ENCODE data around the gene ADSS1. TPM values are rescaled to one million over a fixed set of nuclear protein-coding genes. Genes with fewer than 3 reads are reported as not detected.

ADSS1 gene
- total RNA-seq, 2 experiments from 2014 or later: 0.98 to 1.2 TPM

DNA sequence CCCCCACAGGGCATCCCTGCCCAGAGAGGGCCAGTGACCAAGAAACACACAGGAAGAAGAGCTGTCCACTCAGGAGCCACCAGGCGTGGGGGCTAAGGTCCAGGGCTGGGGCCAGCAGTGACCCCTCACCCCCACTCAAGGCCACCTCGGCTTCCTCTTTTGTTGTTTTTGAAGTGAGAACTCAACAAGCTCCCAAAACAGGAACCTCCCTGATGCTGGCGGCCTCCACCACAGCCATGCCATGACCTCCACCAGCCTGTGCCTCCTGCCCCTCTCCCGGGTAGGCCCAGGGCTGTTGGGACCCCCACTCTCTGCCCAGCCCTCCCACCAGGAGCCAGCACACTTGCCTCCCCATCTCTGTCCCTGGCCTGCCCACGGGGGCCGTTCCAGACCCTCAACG, 63.7 kb downstream of the ADSS1 start:
- POLR2A ChIA-PET: interaction anchor here (0.7 kb wide), 1 partner anchor 10 kb away, joined by 3 read pairs; no protein-coding TSS in a partner anchor
- peaks cover 17% of the 10 kb centered on the region for H3K4me1 Mint-ChIP-seq
- no peak for DNase-seq

DNA sequence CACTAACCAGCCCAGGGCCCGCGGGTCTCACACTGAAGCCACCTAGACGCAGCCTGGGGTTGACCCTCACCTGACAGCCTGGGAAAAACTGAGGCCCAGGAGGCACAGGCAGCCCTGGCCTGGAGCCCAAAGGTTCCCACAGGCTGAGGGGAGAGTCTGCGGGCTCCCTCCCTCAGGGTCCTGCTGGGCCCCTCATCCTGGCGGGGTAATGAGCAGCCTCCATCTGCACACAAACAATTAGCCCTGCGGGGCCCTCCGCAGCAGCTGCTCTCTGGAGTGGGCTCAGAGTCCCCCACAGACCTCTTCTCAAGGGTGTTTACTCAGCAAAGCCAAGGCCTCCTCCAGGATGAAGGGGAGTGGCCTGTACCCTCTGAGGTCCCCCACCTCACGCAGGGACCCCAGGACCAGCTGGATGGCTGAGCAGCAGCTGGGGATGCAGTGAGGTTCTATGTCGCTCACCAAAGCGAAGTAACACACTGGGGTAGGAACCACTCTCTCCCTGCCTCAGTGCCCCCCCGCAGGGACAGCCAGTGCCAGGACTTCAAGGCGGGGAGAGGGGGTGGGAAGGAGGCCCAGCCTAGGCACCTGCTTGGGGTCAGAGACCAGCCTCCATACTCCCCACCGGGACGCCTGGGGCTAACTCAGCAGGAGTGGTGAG, 64.3 kb downstream of the ADSS1 start:
- CTCF ChIA-PET: no interaction called here
- Mint-ChIP-seq H3K27ac (no peak overlapping the region), H3K4me3 (no peak overlapping the region), H3K36me3 (ENCODE audit: low read depth) (peaks cover 4% of the 10 kb centered on the region), H3K9me3 (no peaks in the 10 kb centered on the region), H3K27me3 (no peaks in the 10 kb centered on the region), H3K4me1 (peaks cover 23% of the 10 kb centered on the region)
- POLR2A ChIA-PET: interaction anchor here (0.7 kb wide), 1 partner anchor 10 kb away, joined by 3 read pairs; no protein-coding TSS in a partner anchor
- DNase-seq: no peak

More for the DNA sequence above, 63.7 kb downstream of the ADSS1 start:
- Mint-ChIP-seq H3K27ac (no peak overlapping the region), H3K4me3 (no peak overlapping the region), H3K36me3 (ENCODE audit: low read depth) (peaks cover 4% of the 10 kb centered on the region), H3K9me3 (no peaks in the 10 kb centered on the region), H3K27me3 (no peaks in the 10 kb centered on the region)
- CTCF ChIA-PET: no interaction called here

DNA sequence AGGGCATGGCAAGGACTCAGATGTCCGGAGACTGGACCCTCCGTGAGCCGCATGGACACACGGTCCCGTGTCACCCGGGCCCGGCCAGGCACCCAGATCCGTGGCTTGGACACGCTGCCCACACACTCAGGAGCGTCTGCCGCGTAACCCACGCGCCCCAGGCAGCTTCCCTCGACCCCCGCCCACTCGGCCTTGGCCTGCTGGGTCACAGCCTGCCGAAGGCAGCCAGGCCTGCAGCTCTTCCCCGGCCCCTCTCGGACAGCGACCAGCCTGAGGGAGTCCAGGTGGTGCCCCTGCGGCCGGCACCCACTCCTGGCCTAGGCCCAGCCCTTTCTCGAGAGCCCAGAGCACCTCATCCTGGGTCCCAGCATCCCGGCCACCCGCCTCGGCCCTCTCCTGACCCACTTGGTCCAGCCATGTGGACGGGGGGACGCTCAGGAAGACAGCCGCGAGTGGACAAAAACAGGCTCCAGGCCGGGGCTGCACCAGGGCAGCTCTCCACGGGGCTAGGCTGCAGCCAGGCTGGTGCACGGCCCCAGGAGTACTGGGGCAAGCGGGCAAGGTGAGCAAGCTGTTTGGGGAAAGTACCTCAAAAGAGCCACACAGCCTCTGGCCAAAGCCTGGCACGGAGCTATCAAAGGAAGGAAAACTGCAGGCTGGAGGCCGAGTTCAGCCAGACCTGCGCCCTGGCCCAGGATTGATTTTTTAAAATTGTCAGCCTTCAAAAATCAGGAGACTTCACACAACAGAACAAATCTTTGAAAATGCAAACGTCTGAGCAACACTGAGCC, 65.0 kb downstream of the ADSS1 start:
- Mint-ChIP-seq H3K9me3 (no peaks in the 10 kb centered on the region), H3K27ac (no peak overlapping the region), H3K27me3 (no peaks in the 10 kb centered on the region), H3K4me1 (peaks cover 31% of the 10 kb centered on the region), H3K36me3 (ENCODE audit: low read depth) (peaks cover 4% of the 10 kb centered on the region), H3K4me3 (no peak overlapping the region)
- no peak for DNase-seq
- POLR2A ChIA-PET: no interaction called here
- CTCF ChIA-PET: interaction anchor here (0.6 kb wide), 1 partner anchor 1647 kb away, joined by 3 read pairs; no protein-coding TSS in a partner anchor

DNA sequence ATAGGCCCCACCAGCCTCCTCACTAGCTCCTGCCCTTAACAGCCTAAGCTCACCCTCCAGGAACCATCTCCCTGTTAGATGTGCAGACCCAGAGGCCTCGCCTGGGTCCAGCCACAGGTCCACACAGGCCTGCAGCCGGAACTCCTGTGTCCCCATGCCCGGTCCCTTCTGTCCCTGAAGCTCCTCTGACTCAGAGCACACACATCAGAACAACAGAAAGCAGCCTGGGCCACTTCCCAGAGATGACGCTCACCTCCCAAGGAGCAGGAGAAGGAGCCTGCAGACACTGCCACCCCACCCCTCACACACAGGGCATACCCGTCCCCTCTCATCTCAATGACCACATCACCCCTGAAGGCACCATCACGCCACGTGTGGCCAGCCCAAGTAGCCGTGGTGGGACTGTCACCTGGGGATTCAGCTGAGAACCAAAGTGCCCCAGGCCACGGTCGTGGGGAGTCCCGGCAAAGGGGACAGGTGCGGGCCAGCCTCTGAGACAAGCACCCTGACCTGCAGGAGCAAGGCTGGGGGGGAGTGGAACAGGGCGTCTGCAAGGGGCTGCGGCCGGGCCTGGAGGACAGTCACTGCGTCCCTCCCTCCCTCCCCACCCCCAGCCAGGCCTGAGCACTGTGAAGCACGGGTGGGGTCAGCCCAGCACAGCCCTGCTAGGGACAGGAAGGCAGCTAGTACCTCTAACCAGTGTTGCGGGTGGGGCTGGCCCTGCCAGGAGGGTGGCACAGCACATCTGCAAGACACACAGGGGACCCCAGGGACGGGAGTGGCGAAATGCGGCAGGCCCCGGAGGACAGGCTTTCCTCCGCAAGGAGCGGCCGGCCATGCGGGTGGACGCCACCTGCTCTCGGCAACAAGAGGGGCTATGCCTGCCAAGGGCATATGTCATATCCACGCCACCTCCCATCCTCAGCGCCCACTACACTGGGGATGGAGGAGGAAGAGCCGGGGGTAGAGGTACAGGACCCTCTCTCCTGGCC, 66.0 kb downstream of the ADSS1 start:
- CTCF ChIA-PET: interaction anchor here (0.6 to 1.5 kb wide), 2 partner anchors 21 to 1648 kb away, joined by 3 to 4 read pairs; no protein-coding TSS in a partner anchor
- POLR2A ChIA-PET: interaction anchor here (0.7 kb wide), 1 partner anchor 11 kb away, joined by 3 read pairs; the partner anchor contains the start of gene ZBTB42
- H3K27ac Mint-ChIP-seq: no peak overlapping the region
- H3K9me3 Mint-ChIP-seq: no peaks in the 10 kb centered on the region
- H3K4me3 Mint-ChIP-seq: no peak overlapping the region
- H3K36me3 Mint-ChIP-seq (ENCODE audit: low read depth): peaks cover 4% of the 10 kb centered on the region
- H3K4me1 Mint-ChIP-seq: peaks cover 37% of the 10 kb centered on the region
- DNase-seq: no peak
- H3K27me3 Mint-ChIP-seq: no peaks in the 10 kb centered on the region

- H3K27me3 Mint-ChIP-seq: no peaks in the 10 kb centered on the region
- no peaks in the 10 kb centered on the region for H3K9me3 Mint-ChIP-seq
- H3K4me1 Mint-ChIP-seq: peaks cover 41% of the 10 kb centered on the region
- ChIA-PET POLR2A (no interaction called here), CTCF (no interaction called here)
- no peak overlapping the region for H3K4me3 Mint-ChIP-seq
- DNase-seq: no peak
- H3K36me3 Mint-ChIP-seq (ENCODE audit: low read depth): peaks cover 4% of the 10 kb centered on the region
- H3K27ac Mint-ChIP-seq: peak overlapping the region; percentile 16
These were observed 67.4 kb downstream of the ADSS1 start for GRCh38 chr14:104791425-104791824.

DNA sequence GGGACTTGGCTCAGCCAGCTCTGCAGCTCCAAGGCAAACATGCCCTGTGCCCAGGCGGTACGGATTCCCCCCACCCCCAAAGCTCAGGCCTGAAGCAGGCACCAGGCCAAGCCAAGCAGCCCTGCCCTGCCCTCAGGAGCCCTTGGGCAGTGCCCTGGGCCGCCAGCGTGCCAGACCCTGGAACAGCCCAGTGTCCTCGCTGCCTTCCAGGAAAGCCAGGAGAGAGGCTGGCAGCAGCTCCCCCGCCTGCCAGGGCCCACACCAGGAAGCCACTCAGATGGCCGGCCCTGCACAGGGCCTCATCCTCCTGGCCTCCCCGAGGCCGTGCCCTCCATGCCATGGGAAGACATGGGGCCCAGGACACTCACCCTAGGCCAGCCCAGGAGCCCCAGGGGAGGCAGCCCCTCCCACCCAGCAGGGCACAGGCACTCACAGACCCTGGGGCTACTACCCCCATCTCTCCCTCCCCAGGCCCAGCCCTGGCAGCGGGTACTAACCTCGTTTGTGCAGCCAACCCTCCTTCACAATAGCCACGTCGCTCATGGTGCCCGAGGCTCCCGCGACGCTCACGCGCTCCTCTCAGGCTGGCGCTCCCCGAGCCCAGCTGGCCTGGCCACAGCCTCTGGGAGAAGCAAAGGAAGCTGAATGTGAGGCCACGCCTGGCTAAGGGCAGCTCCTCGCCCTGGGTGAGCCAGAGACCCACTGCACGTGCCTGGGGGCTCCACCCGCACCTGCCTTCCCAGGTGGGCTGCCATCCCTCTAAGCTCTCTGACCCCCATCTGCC, 68.3 kb downstream of the ADSS1 start:
- Mint-ChIP-seq H3K4me3 (no peak overlapping the region), H3K36me3 (ENCODE audit: low read depth) (peaks cover 4% of the 10 kb centered on the region), H3K9me3 (no peaks in the 10 kb centered on the region), H3K4me1 (peaks cover 38% of the 10 kb centered on the region), H3K27ac (no peak overlapping the region), H3K27me3 (peaks cover under 1% of the 10 kb centered on the region)
- no peak for DNase-seq
- CTCF ChIA-PET: no interaction called here
- POLR2A ChIA-PET: interaction anchor here (0.8 to 1.0 kb wide), 2 partner anchors 12 to 40 kb away, joined by 3 read pairs; no protein-coding TSS in a partner anchor

- Mint-ChIP-seq H3K4me1 (peaks cover 40% of the 10 kb centered on the region), H3K36me3 (ENCODE audit: low read depth) (peaks cover 4% of the 10 kb centered on the region), H3K27me3 (peaks cover 4% of the 10 kb centered on the region), H3K27ac (no peak overlapping the region), H3K4me3 (peak overlapping the region; percentile 86), H3K9me3 (no peaks in the 10 kb centered on the region)
- DNase-seq: no peak
- CTCF ChIA-PET: interaction anchor here (1.7 kb wide), 1 partner anchor 33 kb away, joined by 7 read pairs; no protein-coding TSS in a partner anchor
- POLR2A ChIA-PET: interaction anchor here (0.8 to 1.0 kb wide), 2 partner anchors 11 to 41 kb away, joined by 3 read pairs; no protein-coding TSS in a partner anchor
These were observed 69.1 kb downstream of the ADSS1 start for GRCh38 chr14:104792945-104793702.

DNA sequence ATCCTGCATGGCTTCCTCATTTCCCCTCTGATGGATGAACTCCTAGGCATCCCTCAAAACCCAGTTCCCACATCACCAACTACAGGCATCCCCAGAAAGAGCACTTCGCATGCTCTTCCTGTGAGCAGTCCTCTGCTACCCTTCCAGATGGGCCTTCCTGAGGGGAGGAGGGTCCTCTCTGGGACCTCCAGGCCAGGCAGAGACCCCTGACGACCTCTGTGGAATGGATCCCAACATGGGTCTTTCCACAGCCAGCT, 69.6 kb downstream of the ADSS1 start:
- Mint-ChIP-seq H3K9me3 (no peaks in the 10 kb centered on the region), H3K27me3 (peaks cover 6% of the 10 kb centered on the region), H3K4me3 (peak overlapping the region; percentile 86), H3K27ac (no peak overlapping the region), H3K4me1 (peaks cover 40% of the 10 kb centered on the region), H3K36me3 (ENCODE audit: low read depth) (peaks cover 4% of the 10 kb centered on the region)
- DNase-seq: no peak
- ChIA-PET CTCF (interaction anchor here (1.7 kb wide), 1 partner anchor 33 kb away, joined by 7 read pairs; no protein-coding TSS in a partner anchor), POLR2A (no interaction called here)

GRCh38 chr14:104794099-104794498, 70.1 kb downstream of the ADSS1 start:
- H3K36me3 Mint-ChIP-seq (ENCODE audit: low read depth): peaks cover 4% of the 10 kb centered on the region
- peaks cover 6% of the 10 kb centered on the region for H3K27me3 Mint-ChIP-seq
- ChIA-PET POLR2A (interaction anchor here (0.9 to 1.4 kb wide), 4 partner anchors 9 to 42 kb away, joined by 3 to 6 read pairs (median 4); partner anchors contain the start of gene SIVA1), CTCF (interaction anchor here (1.7 kb wide), 1 partner anchor 32 kb away, joined by 7 read pairs; no protein-coding TSS in a partner anchor)
- DNase-seq: peak; percentile 55
- peak overlapping the region; percentile 81 for H3K27ac Mint-ChIP-seq
- H3K9me3 Mint-ChIP-seq: no peaks in the 10 kb centered on the region
- peak overlapping the region; percentile 86 for H3K4me3 Mint-ChIP-seq
- H3K4me1 Mint-ChIP-seq: peaks cover 41% of the 10 kb centered on the region

- Mint-ChIP-seq H3K4me1 (peaks cover 45% of the 10 kb centered on the region), H3K36me3 (ENCODE audit: low read depth) (peaks cover 4% of the 10 kb centered on the region), H3K27ac (peak overlapping the region; percentile 81), H3K27me3 (peaks cover 9% of the 10 kb centered on the region), H3K9me3 (no peaks in the 10 kb centered on the region), H3K4me3 (peak overlapping the region; percentile 86)
- no peak for DNase-seq
- POLR2A ChIA-PET: interaction anchor here (0.7 to 1.4 kb wide), 5 partner anchors 10 to 42 kb away, joined by 3 to 6 read pairs (median 4); partner anchors contain the start of gene SIVA1
- CTCF ChIA-PET: interaction anchor here (1.7 kb wide), 1 partner anchor 32 kb away, joined by 7 read pairs; no protein-coding TSS in a partner anchor
These were observed 70.6 kb downstream of the ADSS1 start for GRCh38 chr14:104794631-104794992.

Data from activated CD4-positive, alpha-beta memory T cell treated with anti-CD3 and anti-CD28 coated beads, Interleukin-2, amount 10 ng/mL, durations not matched to agents 7 days and 5 days (primary cell).